Endothelial cell of umbilical vein (primary cell): ENCODE data around the gene CYP2C19. TPM values are rescaled to one million over a fixed set of nuclear protein-coding genes. Genes with fewer than 3 reads are reported as not detected.

ENCODE experiments used
- BruUV-seq: library from RNA; stranded (reverse); fragments of 400-500 nt; replicated peaks from 2 replicates; lab custom pipeline; 2021; lab: Mats Ljungman, UMichigan
- CTCF ChIA-PET: fragments of 300-600, 350-600 bp; sonication (Branson Sonifier 250); formaldehyde crosslinking; loops from one replicate; lab custom pipeline; 2021; ENCODE audit warnings: antibody characterized with exemption, inconsistent platforms; lab: Charles Lee
- POLR2A ChIA-PET: fragments of 300-600, 350-600 bp; sonication (Branson Sonifier 250); formaldehyde crosslinking; loops from one replicate; lab custom pipeline; 2021; ENCODE audit warnings: antibody characterized with exemption, inconsistent platforms; lab: Charles Lee
- DNase-seq: peaks from one replicate; pipeline ENCODE4 v3.0.0-alpha.2; 2011; ENCODE audit warnings: low read depth, low spot score
- FAIRE-seq: peaks from 2 replicates; lab custom pipeline; 2011; peaks lifted over from hg19 to GRCh38; lab: Jason Lieb, UNC
- H2AFZ ChIP-seq: 2 replicates; pipeline ENCODE4 v1.6.0; 2012; ENCODE audit warnings: low read depth, low read length, control low read depth, inconsistent platforms
- H3K27ac ChIP-seq: 2 replicates; pipeline ENCODE4 v1.5.1; 2011; ENCODE audit warnings: low read depth, mild to moderate bottlenecking, control low read depth, low read length, moderate library complexity; ENCODE audit not compliant: insufficient read depth
- H3K27me3 ChIP-seq, 2 experiments: 2 replicates each; pipeline versions ENCODE4 v1.6.0 to v1.6.1; 2011; ENCODE audit warnings: low read length in 2 of 2, mixed read lengths in 1 of 2; ENCODE audit not compliant: control insufficient read depth in 2 of 2, insufficient read depth in 2 of 2
- H3K36me3 ChIP-seq, 2 experiments: 2 replicates in 1 of 2; 3 replicates in 1 of 2; pipeline ENCODE4 v1.5.1; 2011; ENCODE audit warnings: low read length in 2 of 2, mild to moderate bottlenecking in 1 of 2, moderate library complexity in 1 of 2; ENCODE audit not compliant: control insufficient read depth in 2 of 2, insufficient read depth in 2 of 2; ENCODE audit errors: extremely low read depth in 1 of 2
- H3K4me1 ChIP-seq: 3 replicates; pipeline ENCODE4 v1.5.1; 2011; ENCODE audit warnings: mild to moderate bottlenecking, low read length; ENCODE audit not compliant: control insufficient read depth, insufficient read depth; ENCODE audit errors: extremely low read depth
- H3K4me2 ChIP-seq: 2 replicates; pipeline ENCODE4 v1.6.1; 2011; ENCODE audit warnings: low read length, control low read depth, mixed read lengths; ENCODE audit not compliant: insufficient read depth
- H3K4me3 ChIP-seq, 3 experiments: fragments of 200-600 bp in 1 of 3; sonication (generic), shearing (Covaris generic) in 1 of 3; replicated peaks in 1 of 3; 2 replicates each; pipeline ENCODE4 v1.5.1; 2011 to 2016; ENCODE audit warnings: control low read depth in 3 of 3, low read length in 3 of 3, mild to moderate bottlenecking in 2 of 3, inconsistent platforms in 1 of 3, low read depth in 1 of 3, moderate library complexity in 1 of 3; ENCODE audit not compliant: insufficient read depth in 1 of 3
- H3K79me2 ChIP-seq: 2 replicates; pipeline ENCODE4 v1.6.0; 2012; ENCODE audit warnings: low read length, inconsistent platforms; ENCODE audit not compliant: control insufficient read depth, insufficient read depth
- H3K9ac ChIP-seq: replicated peaks from 2 replicates; pipeline ENCODE3; 2011; ENCODE audit warnings: low read length, control low read depth; ENCODE audit not compliant: insufficient read depth; ENCODE audit errors: extremely low read depth
- H3K9me1 ChIP-seq: replicated peaks from 3 replicates; pipeline ENCODE4 v1.6.0; 2011; ENCODE audit warnings: mild to moderate bottlenecking, low read length; ENCODE audit not compliant: control insufficient read depth, insufficient read depth; ENCODE audit errors: extremely low read depth
- H3K9me3 ChIP-seq: replicated peaks from 2 replicates; pipeline ENCODE4 v1.5.1; 2012; ENCODE audit warnings: low read length, inconsistent platforms; ENCODE audit not compliant: control insufficient read depth, insufficient read depth
- H4K20me1 ChIP-seq: replicated peaks from 2 replicates; pipeline ENCODE3; 2011; ENCODE audit warnings: mild to moderate bottlenecking, low read length; ENCODE audit not compliant: control insufficient read depth, insufficient read depth; ENCODE audit errors: extremely low read depth
- FOS ChIP-seq: IDR thresholded peaks from 2 replicates; pipeline ENCODE4 v1.6.1; 2011; ENCODE audit warnings: mild to moderate bottlenecking, low read length, moderate library complexity, borderline replicate concordance; ENCODE audit not compliant: insufficient read depth
- JUN ChIP-seq: IDR thresholded peaks from 2 replicates; pipeline ENCODE4 v1.6.1; 2011; ENCODE audit warnings: borderline replicate concordance, low read depth; ENCODE audit not compliant: insufficient read length, insufficient read depth
- MYC ChIP-seq: IDR thresholded peaks from one replicate; pipeline ENCODE4 v1.6.1; 2011; ENCODE audit warnings: mild to moderate bottlenecking, low read depth, low read length
- POLR2A ChIP-seq: IDR thresholded peaks from 2 replicates; pipeline ENCODE4 v1.6.1; 2012; ENCODE audit warnings: low read depth, mild to moderate bottlenecking, control low read depth, low read length
- POLR2AphosphoS5 ChIP-seq: IDR thresholded peaks from 2 replicates; pipeline ENCODE4 v1.6.1; 2012; ENCODE audit warnings: low read depth, mild to moderate bottlenecking, control low read depth, low read length, moderate library complexity; ENCODE audit not compliant: insufficient read depth
- dilution Hi-C: fragments of 300-500 bp; cut with MboI; formaldehyde crosslinking; loops from one replicate; pipeline ENCODE4 v1.15.0; 2019; ENCODE audit warnings: low sequenced_read_pairs; ENCODE audit not compliant: extremely low pct_ligation_motif_present
- intact Hi-C: fragments of 100-400 bp; cut with micrococcal nuclease; formaldehyde crosslinking; loops from one replicate; pipeline ENCODE4 v1.10.0; 2022
- polyA plus RNA-seq, 4 experiments: library from polyadenylated mRNA; depleted of rRNA in 3 of 4; stranded (reverse) in 3 of 4; unstranded in 1 of 4; fragments of >200 nt; gene quantifications; 2 replicates each; pipeline versions ENCODE4 v1.2.1 to v1.2.3, GENCODE V29; 2011 to 2012; ENCODE audit warnings: missing spikeins in 1 of 4
- total RNA-seq: library from RNA; stranded (reverse); gene quantifications from 2 replicates; pipeline ENCODE4 v1.2.3, GENCODE V29; 2021
- TF ChIP-seq, protein P1 (sequence below), 2 donors: IDR thresholded peaks; 1 replicate in 1 of 2; 2 replicates in 1 of 2; pipeline ENCODE4 v1.5.1; 2011; ENCODE audit warnings: low read length in 2 of 2, mild to moderate bottlenecking in 2 of 2, moderate library complexity in 2 of 2, control low read depth in 1 of 2, inconsistent platforms in 1 of 2, low read depth in 1 of 2; ENCODE audit not compliant: insufficient read depth in 1 of 2; ENCODE audit errors: extremely low read depth in 1 of 2
- TF ChIP-seq, protein P2 (sequence below): IDR thresholded peaks from 2 replicates; pipeline ENCODE4 v1.6.1; 2011; ENCODE audit not compliant: insufficient read depth, insufficient read length

Gene CYP2C19
- total and polyA plus RNA-seq, 2 donors (not counting 3 experiments of a cell fraction or from before 2014, with no cell fraction given), result not detected

DNA sequence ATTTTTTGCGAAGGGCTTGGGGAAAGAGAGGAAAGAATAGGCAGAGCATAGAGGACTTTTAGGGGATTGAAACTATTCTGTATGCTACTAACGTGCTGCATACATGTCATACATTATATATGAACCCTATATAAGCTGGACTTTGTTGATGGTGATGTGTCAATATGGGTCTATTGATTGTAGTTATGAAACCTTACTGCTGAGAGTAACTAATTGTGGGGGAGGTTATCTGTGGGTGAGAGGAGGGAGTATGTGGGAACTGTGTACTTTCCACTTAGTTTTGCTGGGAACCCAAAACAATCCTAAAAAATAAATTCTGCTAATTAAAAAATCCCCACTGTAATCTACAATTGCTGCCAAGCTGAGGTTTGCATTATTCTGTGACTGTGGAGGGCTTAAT lies 15.3 kb upstream of the CYP2C19 start:
- POLR2A ChIA-PET, result no interaction called here
- no peaks in the 10 kb centered on the region for H3K36me3 ChIP-seq
- no peak for FAIRE-seq
- no TSS peak for BruUV-seq
- CTCF ChIA-PET, result no interaction called here
- no peak overlapping the region for H2AFZ ChIP-seq
- H3K27ac ChIP-seq, result no peak overlapping the region
- H4K20me1 ChIP-seq, result no peaks in the 10 kb centered on the region
- no peaks in the 10 kb centered on the region for H3K4me1 ChIP-seq
- no peak for DNase-seq
- H3K4me2 ChIP-seq, result no peak overlapping the region
- intact Hi-C loops (no loop called here), dilution Hi-C loops (no loop called here)
- H3K9ac ChIP-seq, result no peak overlapping the region
- H3K9me3 ChIP-seq, result no peaks in the 10 kb centered on the region
- H3K4me3 ChIP-seq, result no peak overlapping the region
- H3K27me3 ChIP-seq, result no peaks in the 10 kb centered on the region
- TF ChIP-seq FOS, result no peak
- no peaks in the 10 kb centered on the region for H3K79me2 ChIP-seq
- H3K9me1 ChIP-seq, result no peaks in the 10 kb centered on the region

DNA sequence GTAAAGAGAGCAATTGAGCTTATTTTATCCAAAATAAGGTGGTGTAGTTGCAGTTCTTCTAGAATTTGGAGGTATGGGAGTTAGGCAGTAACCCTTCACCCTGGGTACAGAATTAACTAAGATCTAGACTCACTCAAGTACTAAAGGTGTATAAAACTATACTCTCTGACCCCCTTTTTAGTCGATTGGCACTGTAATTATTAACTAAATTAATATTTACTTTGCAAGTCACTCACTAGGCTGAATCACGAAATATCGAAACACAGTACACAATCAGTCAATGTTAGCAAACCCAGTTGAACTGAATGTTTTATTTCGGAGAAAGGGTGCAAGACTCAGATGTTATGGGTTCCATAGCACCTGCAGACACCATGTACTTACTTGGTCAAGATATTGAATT lies 14.6 kb upstream of the CYP2C19 start:
- POLR2A ChIA-PET, result no interaction called here
- BruUV-seq, result no TSS peak
- Histone ChIP-seq H4K20me1 (no peaks in the 10 kb centered on the region), H3K4me1 (no peaks in the 10 kb centered on the region), H2AFZ (no peak overlapping the region), H3K79me2 (no peaks in the 10 kb centered on the region), H3K27me3 (no peaks in the 10 kb centered on the region), H3K9me3 (no peaks in the 10 kb centered on the region), H3K27ac (no peak overlapping the region), H3K9ac (no peak overlapping the region), H3K4me2 (no peak overlapping the region), H3K4me3 (no peak overlapping the region), H3K36me3 (no peaks in the 10 kb centered on the region), H3K9me1 (no peaks in the 10 kb centered on the region)
- FAIRE-seq (no peak), DNase-seq (no peak)
- CTCF ChIA-PET, result no interaction called here
- TF ChIP-seq POLR2AphosphoS5 (no peak), JUN (no peak), POLR2A (no peak), MYC (no peak)
- TF ChIP-seq, protein P1, sequence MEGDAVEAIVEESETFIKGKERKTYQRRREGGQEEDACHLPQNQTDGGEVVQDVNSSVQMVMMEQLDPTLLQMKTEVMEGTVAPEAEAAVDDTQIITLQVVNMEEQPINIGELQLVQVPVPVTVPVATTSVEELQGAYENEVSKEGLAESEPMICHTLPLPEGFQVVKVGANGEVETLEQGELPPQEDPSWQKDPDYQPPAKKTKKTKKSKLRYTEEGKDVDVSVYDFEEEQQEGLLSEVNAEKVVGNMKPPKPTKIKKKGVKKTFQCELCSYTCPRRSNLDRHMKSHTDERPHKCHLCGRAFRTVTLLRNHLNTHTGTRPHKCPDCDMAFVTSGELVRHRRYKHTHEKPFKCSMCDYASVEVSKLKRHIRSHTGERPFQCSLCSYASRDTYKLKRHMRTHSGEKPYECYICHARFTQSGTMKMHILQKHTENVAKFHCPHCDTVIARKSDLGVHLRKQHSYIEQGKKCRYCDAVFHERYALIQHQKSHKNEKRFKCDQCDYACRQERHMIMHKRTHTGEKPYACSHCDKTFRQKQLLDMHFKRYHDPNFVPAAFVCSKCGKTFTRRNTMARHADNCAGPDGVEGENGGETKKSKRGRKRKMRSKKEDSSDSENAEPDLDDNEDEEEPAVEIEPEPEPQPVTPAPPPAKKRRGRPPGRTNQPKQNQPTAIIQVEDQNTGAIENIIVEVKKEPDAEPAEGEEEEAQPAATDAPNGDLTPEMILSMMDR (IDR thresholded peaks at IDR 0.05; ENCODE audit: extremely low read depth in 1 of 2, insufficient read depth in 1 of 2, low read depth in 1 of 2, low read length in 2 of 2), result no peak
- TF ChIP-seq, protein P2, sequence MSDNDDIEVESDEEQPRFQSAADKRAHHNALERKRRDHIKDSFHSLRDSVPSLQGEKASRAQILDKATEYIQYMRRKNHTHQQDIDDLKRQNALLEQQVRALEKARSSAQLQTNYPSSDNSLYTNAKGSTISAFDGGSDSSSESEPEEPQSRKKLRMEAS, result no peak
- intact Hi-C loops, result no loop called here
- dilution Hi-C loops, result no loop called here
